PC-9 (cell line): Measurements from ENCODE around the gene MIDN. TPM values are rescaled to one million over a fixed set of nuclear protein-coding genes. Genes with fewer than 3 reads are reported as not detected.

Experiments used
- BruUV-seq: library from RNA; stranded (reverse); fragments of 400-500 nt; replicated peaks from 2 replicates; lab custom pipeline; 2021; lab: Mats Ljungman, UMichigan
- CTCF ChIA-PET: fragments of 300-600 bp; sonication (Branson Sonifier 250); formaldehyde crosslinking; loops from one replicate; lab custom pipeline; 2022; ENCODE audit warnings: antibody characterized with exemption; lab: Charles Lee
- POLR2A ChIA-PET: fragments of 300-600 bp; sonication (Branson Sonifier 250); formaldehyde crosslinking; loops from one replicate; lab custom pipeline; 2022; ENCODE audit warnings: antibody characterized with exemption; ENCODE audit not compliant: unreplicated experiment; lab: Charles Lee
- DNase-seq, 2 experiments: peaks; one replicate each; pipeline versions ENCODE4 v3.0.0 to v3.0.0-alpha.2; 2015 to 2022; ENCODE audit warnings: mixed read lengths in 1 of 2
- H2AFZ ChIP-seq: fragments of 200-600 bp; sonication (generic); 2 replicates; pipeline ENCODE4 v1.8.1; 2017; ENCODE audit warnings: antibody characterized with exemption
- H3F3A ChIP-seq: fragments of 200-600 bp; sonication (generic); 2 replicates; pipeline ENCODE4 v1.8.1; 2017; ENCODE audit warnings: antibody characterized with exemption, mild to moderate bottlenecking, low read depth; ENCODE audit not compliant: insufficient read depth
- H3K27ac ChIP-seq: fragments of 200-600 bp; sonication (generic); 2 replicates; pipeline ENCODE4 v1.6.1; 2016; ENCODE audit warnings: mixed run types
- H3K27me3 ChIP-seq: fragments of 200-600 bp; sonication (generic); 2 replicates; pipeline ENCODE4 v1.6.1; 2016; ENCODE audit warnings: low read depth, mixed run types; ENCODE audit not compliant: insufficient read depth
- H3K36me3 ChIP-seq: fragments of 200-600 bp; sonication (generic); 2 replicates; pipeline ENCODE4 v1.6.1; 2016; ENCODE audit warnings: low read depth, mixed run types
- H3K4me1 ChIP-seq: fragments of 200-600 bp; sonication (generic); replicated peaks from 2 replicates; pipeline ENCODE4 v1.6.1; 2016; ENCODE audit warnings: mixed run types; ENCODE audit not compliant: insufficient read depth
- H3K4me2 ChIP-seq: fragments of 200-600 bp; sonication (generic); 2 replicates; pipeline ENCODE4 v1.6.1; 2017; ENCODE audit warnings: mixed run types
- H3K4me3 ChIP-seq: fragments of 200-600 bp; sonication (generic); 2 replicates; pipeline ENCODE4 v1.6.1; 2016; ENCODE audit warnings: mixed run types
- H3K79me2 ChIP-seq: fragments of 200-600 bp; sonication (generic); 2 replicates; pipeline ENCODE4 v1.6.1; 2017; ENCODE audit warnings: low read depth, mixed run types
- H3K9me2 ChIP-seq: fragments of 200-600 bp; sonication (generic); 2 replicates; pipeline ENCODE4 v1.8.1; 2017; ENCODE audit warnings: mild to moderate bottlenecking; ENCODE audit not compliant: insufficient read depth
- H3K9me3 ChIP-seq: fragments of 200-600 bp; sonication (generic); 2 replicates; pipeline ENCODE4 v1.8.1; 2016; ENCODE audit warnings: low read depth; ENCODE audit not compliant: insufficient read depth
- H4K20me1 ChIP-seq: fragments of 200-600 bp; sonication (generic); 2 replicates; pipeline ENCODE4 v1.8.1; 2017; ENCODE audit not compliant: insufficient read depth
- CTCF ChIP-seq: fragments of 200-600 bp; sonication (generic); conservative IDR thresholded peaks from 2 replicates; pipeline ENCODE4 v1.6.1; 2017; ENCODE audit warnings: mixed run types, antibody characterized with exemption, mild to moderate bottlenecking, moderate library complexity
- EZH2 ChIP-seq: fragments of 200-600 bp; sonication (generic); IDR thresholded peaks from 2 replicates; pipeline ENCODE4 v1.8.0; 2017; ENCODE audit warnings: antibody characterized with exemption, low read depth
- intact Hi-C: fragments of 100-400 bp; cut with micrococcal nuclease; formaldehyde crosslinking; loops from one replicate; pipeline ENCODE4 v1.10.0; 2022; ENCODE audit not compliant: unreplicated experiment
- total RNA-seq: library from RNA; stranded (reverse); gene quantifications from 2 replicates; pipeline ENCODE4 v1.2.3, GENCODE V29; 2021

The MIDN gene
- total RNA-seq, 1 experiment from 2014 or later, result 61.4 TPM

GRCh38 chr19:1234955-1235380, 13.4 kb upstream of the MIDN start:
- Histone ChIP-seq H3K4me3 (no peak overlapping the region), H3K27ac (no peak overlapping the region), H3K9me3 (no peaks in the 10 kb centered on the region), H3K4me2 (no peak overlapping the region), H3F3A (peaks cover 27% of the 10 kb centered on the region), H4K20me1 (no peaks in the 10 kb centered on the region), H3K9me2 (no peaks in the 10 kb centered on the region), H2AFZ (no peak overlapping the region), H3K36me3 (no peaks in the 10 kb centered on the region), H3K79me2 (no peaks in the 10 kb centered on the region), H3K27me3 (no peaks in the 10 kb centered on the region), H3K4me1 (0 out of 2 replicates have a peak, but pooled peaks cover 6% of the 10 kb centered on the region)
- DNase-seq, result no peak
- no TSS peak for BruUV-seq
- no peak for TF ChIP-seq CTCF
- TF ChIP-seq EZH2, result no peak
- ChIA-PET CTCF (no interaction called here), POLR2A (no interaction called here)
- intact Hi-C loops, result no loop called here

GRCh38 chr19:1235625-1236538, 12.5 kb upstream of the MIDN start:
- Histone ChIP-seq H3K79me2 (no peaks in the 10 kb centered on the region), H2AFZ (no peak overlapping the region), H3K4me2 (no peak overlapping the region; the same call in 1 of the 2 replicates), H3F3A (peaks cover 28% of the 10 kb centered on the region), H3K27me3 (no peaks in the 10 kb centered on the region), H3K9me2 (no peaks in the 10 kb centered on the region), H3K9me3 (no peaks in the 10 kb centered on the region), H3K36me3 (no peaks in the 10 kb centered on the region), H4K20me1 (no peaks in the 10 kb centered on the region), H3K27ac (no peak overlapping the region), H3K4me3 (no peak overlapping the region), H3K4me1 (peaks cover 9% of the 10 kb centered on the region; the same call in 1 of the 2 replicates)
- BruUV-seq, result no TSS peak
- DNase-seq, result no peak
- intact Hi-C loops, result no loop called here
- ChIA-PET CTCF (no interaction called here), POLR2A (no interaction called here)
- no peak for TF ChIP-seq EZH2
- TF ChIP-seq CTCF, result no peak

- CTCF ChIA-PET, result no interaction called here
- no TSS peak for BruUV-seq
- no peak overlapping the region; the same call in 1 of the 2 replicates for H3K4me2 ChIP-seq
Measured at GRCh38 chr19:1236576-1236975, 11.8 kb upstream of the MIDN start.

More at GRCh38 chr19:1236576-1236975, 11.8 kb upstream of the MIDN start:
- TF ChIP-seq EZH2, result no peak
- TF ChIP-seq CTCF, result no peak
- Histone ChIP-seq H3K27me3 (no peaks in the 10 kb centered on the region), H3K4me3 (no peak overlapping the region), H3K79me2 (no peaks in the 10 kb centered on the region), H2AFZ (no peak overlapping the region), H3K9me3 (no peaks in the 10 kb centered on the region), H3F3A (peaks cover 28% of the 10 kb centered on the region), H3K4me1 (peaks cover 12% of the 10 kb centered on the region), H4K20me1 (no peaks in the 10 kb centered on the region), H3K9me2 (no peaks in the 10 kb centered on the region), H3K36me3 (no peaks in the 10 kb centered on the region), H3K27ac (no peak overlapping the region)
- POLR2A ChIA-PET, result no interaction called here
- intact Hi-C loops, result no loop called here
- no peak for DNase-seq
